Activated CD4-positive, CD25-positive, alpha-beta regulatory T cell (primary cell): ENCODE results near the gene TSPAN18.

ENCODE experiments used
- DNase-seq, 4 experiments: peaks; one replicate each; lab custom pipeline; 2025; lab: John Stamatoyannopoulos, UW

Gene TSPAN18

GRCh38 chr11:44916331-44916730, 189.6 kb downstream of the TSPAN18 start:
- no peak for DNase-seq

GRCh38 chr11:44916801-44917385, 190.1 kb downstream of the TSPAN18 start:
- DNase-seq: no peak

- DNase-seq: no peak
These were observed 191.0 kb downstream of the TSPAN18 start for GRCh38 chr11:44917741-44918140.

DNA sequence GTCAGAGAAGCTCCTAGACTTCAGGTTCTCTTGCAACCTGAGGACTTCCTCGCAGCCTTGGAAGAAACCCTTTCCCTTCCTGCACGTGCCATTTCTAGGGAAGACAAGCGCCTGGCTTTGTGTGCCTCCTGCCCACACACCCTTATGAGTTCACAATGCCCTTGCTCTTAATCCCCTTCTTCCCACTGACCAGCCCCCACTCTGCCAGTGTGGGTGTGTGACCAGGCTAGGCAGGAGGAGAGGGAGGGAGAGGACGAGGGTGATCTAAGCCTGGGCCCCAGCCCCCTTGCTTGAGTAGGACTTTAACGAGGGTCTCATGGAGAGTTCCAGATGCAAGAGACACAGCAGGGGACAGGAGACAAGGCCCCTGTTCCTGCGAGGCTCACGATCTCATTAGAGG, 193.7 kb downstream of the TSPAN18 start:
- no peak for DNase-seq

- DNase-seq: no peak
These were observed 196.4 kb downstream of the TSPAN18 start for GRCh38 chr11:44923115-44923514.

- no peak for DNase-seq
These were observed 197.0 kb downstream of the TSPAN18 start for GRCh38 chr11:44923806-44924205.

DNA sequence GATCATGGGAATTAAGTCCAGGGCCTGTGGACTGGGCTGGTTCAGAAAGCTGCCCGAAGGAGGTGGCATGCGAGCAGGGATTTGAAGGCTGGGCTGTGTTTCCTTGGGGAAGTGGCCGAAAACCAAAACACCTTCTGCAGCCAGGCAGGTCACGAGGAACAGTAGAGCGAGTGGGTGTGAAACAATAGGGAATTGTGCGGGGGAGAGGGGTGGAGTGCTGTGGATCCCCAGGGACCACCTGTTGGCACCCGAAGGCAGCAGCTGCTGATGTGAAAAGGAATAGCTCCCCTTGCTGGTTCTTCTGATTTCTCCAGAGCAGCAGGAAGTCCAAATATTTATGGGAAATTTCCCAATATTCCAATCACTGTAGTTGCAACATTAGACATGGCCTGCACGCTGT, 199.3 kb downstream of the TSPAN18 start:
- no peak for DNase-seq

- DNase-seq: peak in 3 of 4 experiments; percentile 38 to 52 (median 51)
These were observed 200.5 kb downstream of the TSPAN18 start for GRCh38 chr11:44927174-44927661.

- DNase-seq: no peak
These were observed 201.4 kb downstream of the TSPAN18 start for GRCh38 chr11:44928144-44928543.

- DNase-seq: no peak
These were observed 202.1 kb downstream of the TSPAN18 start for GRCh38 chr11:44928816-44929215.

DNA sequence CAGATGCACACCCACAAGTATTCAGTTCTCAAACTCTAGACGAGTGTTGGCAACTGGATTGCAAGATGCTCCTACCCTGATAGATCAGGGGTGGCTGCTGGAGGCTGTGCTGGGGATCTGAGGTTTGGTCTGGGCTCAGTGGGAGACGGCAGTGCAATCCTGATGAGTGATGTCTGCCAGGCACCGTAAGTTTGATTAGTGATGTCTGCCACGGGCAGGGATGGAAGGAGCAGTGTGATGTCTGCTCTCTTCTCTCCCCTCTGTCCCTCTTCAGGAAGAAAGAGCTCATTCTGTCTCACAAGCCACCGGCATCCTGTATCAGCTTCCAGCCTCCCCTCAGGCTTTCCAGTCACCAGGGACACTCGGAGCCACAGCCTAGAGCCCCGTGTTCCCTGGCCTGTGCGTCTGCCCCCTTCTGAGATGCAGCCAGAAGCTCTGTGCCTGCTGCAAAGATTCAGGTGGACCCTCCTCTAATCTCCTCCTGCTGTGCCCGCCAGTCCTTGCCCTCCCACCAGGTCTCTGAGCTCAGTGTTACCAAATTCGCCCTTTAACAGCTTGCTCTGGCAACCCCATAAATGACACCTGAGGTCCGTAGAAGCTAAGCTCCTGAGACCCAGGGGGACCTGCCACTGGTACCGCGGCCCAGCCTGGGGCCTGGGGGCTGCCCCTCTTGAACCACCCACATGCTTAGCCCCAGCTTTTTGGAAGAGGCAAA, 204.0 kb downstream of the TSPAN18 start:
- no peak for DNase-seq

GRCh38 chr11:44931466-44931865, 204.7 kb downstream of the TSPAN18 start:
- DNase-seq: no peak

- DNase-seq: no peak
These were observed 207.3 kb downstream of the TSPAN18 start for GRCh38 chr11:44934110-44934509.

GRCh38 chr11:44934735-44935250, 208.0 kb downstream of the TSPAN18 start:
- DNase-seq: no peak

- DNase-seq: peak; percentile 55 to 79 (median 67)
These were observed 209.8 kb downstream of the TSPAN18 start for GRCh38 chr11:44936525-44936924.

DNA sequence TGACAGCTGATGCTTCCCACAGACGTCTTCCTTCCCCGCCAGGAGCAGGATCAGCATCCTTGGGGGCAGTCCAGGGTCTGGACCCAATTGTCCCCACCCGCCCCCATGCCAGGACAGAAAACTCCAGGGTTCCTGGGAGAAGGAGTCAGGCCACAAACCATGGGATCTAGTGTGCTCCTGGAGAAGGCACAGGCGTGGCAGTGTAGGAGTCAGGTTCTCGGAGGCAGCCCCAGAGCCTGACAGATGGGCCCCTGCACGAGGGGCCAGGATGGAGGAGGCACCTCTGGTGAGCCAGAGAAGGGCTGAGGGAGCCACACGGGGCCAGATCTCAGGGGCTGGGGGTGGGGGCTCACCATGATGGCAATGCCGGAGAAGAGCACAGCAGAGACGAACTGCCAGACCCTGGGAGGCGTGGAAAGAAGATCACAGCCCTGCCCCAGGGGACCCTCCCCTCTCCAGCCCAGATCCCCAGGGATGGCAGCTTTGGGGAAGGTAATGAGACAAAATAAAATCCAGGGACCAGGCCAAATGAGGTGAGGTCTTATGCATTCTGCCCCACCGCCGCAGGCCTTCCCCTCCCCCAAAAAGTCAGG, 210.3 kb downstream of the TSPAN18 start:
- DNase-seq: no peak

GRCh38 chr11:44938066-44938691, 211.4 kb downstream of the TSPAN18 start:
- DNase-seq: no peak

DNA sequence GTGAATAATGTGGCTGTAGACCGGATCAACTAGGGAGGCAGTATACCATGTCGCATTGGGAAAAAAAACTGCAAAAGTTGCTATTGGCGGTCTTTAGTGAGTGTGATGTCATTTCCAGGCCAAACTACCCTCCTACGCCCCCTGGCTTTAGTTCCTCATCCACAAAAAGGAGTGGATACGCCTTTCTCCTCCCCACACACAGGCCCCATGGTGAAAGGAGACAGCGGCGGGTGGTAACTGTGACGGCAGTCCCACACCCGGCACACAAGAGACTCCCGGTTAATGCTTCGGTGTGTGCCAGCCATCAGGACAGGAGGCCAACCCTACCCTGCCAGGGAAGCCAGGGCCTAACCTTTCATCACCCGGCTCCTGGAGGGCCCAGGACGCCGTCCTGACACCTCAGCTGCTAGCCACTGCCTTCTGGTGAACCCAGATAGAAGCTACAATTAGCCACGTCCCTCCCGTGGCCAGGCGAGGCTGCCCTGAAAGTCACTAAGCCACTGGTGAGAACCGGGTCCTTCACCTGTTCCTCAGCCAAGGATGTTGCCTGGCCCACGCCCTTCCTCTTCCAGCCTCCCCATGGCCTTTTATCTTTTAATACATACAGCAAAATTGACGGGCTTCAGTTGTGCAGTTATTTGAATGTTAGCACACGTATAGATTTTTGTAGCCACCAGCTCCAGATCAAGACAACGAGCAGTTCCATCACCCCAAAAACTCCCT, 213.1 kb downstream of the TSPAN18 start:
- DNase-seq: no peak

DNA sequence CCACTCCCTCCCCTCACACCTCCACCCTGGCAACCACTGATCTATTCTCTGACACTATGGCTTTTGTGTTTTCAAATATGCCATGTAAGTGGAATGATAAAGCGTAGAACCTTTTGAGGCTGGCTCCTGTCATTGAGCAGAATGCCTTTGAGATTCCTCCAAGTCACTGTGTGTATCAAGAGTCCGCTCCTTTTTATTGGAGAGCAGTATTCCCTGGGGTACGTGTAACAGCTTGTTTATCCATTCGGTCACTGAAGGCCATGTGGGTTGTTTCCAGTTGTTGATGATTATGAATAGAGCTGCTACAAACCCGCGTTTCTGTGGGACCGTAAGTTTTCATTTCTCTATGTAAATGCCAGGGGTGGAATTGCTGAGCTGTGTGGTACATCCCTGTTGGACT, 213.6 kb downstream of the TSPAN18 start:
- no peak for DNase-seq

- DNase-seq: no peak
These were observed 214.1 kb downstream of the TSPAN18 start for GRCh38 chr11:44940835-44941234.

- no peak for DNase-seq
These were observed 214.7 kb downstream of the TSPAN18 start for GRCh38 chr11:44941259-44942021.
